NCI-H69 (cell line): ENCODE measurements around the gene GAREM1.

Experiments used
- DNase-seq: peaks from one replicate; lab custom pipeline; 2025; lab: John Stamatoyannopoulos, UW

The GAREM1 gene

DNA sequence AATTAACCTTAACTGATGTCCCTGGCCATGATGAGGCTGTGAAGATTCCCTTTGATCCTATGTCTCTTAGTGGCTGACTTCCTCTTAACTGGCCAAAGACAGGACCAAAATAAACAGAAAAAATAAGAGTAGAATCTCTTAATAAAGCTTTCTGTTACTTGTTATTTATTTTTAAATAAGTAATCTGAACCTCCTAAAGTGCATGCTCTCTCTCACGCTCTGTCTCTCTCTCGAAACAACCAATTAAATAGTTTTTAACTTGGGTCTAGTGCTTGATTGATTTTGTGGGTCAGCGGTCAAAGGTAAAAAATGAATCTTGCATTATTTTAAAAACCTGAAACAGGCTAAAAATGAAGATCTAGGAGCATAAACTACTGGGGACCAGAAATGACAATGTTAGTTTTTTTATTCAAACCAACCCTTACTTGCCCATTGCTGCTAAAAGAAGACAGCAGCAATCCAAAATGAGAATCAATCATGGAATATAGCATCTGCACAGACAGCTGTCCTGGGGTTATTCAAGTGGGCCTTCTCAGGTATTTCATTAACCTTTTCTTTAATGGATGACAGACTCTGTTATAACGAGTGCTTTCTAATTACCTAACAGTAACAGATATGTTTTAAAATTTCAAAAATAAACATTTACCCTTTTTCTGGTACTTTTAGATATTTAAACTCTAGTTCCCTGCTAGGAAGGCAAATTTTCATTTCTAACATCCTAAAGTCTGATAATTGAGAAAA lies 11.2 kb downstream of the GAREM1 start:
- DNase-seq, result peak; percentile 83

DNA sequence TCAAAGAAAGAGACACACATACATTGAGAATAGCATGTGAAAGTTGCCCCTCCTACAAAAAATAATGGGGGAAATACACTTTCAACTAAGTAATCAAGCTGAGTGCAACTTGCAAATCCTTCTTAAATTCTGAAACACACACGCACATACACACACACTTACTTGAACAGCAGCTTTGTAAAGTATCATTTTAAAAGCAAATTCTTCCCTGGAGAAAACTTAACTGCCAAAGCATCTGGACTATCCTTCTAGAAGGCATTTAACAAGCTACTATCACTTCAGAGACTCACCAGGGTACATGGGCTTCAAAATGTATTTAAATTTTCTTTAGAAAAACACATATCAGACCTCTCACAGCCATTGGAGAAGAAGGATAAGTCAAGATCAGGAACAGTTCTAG lies 15.3 kb downstream of the GAREM1 start:
- DNase-seq, result peak; percentile 51

DNA sequence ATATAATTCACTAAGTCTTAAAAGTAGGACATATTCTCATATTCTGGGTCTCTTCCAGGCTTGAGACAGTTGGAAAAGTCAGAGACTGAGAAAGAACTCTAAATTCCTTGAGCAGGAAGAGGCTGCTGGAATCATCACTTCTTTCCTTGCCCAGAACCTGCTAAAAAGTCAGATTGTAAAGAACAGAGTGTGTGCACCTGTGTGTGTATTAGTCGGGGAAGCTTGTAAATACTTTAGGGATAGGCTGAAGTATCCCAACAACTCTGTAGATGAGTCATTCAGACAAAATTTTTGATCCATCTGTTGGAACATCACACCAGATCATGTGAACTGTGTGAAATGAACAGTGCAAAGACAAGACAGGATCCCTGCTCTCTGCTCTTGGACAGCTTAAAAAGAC lies 16.1 kb downstream of the GAREM1 start:
- peak; percentile 43 for DNase-seq

GRCh38 chr18:32450874-32451273 lies 19.8 kb downstream of the GAREM1 start:
- DNase-seq, result peak; percentile 60

DNA sequence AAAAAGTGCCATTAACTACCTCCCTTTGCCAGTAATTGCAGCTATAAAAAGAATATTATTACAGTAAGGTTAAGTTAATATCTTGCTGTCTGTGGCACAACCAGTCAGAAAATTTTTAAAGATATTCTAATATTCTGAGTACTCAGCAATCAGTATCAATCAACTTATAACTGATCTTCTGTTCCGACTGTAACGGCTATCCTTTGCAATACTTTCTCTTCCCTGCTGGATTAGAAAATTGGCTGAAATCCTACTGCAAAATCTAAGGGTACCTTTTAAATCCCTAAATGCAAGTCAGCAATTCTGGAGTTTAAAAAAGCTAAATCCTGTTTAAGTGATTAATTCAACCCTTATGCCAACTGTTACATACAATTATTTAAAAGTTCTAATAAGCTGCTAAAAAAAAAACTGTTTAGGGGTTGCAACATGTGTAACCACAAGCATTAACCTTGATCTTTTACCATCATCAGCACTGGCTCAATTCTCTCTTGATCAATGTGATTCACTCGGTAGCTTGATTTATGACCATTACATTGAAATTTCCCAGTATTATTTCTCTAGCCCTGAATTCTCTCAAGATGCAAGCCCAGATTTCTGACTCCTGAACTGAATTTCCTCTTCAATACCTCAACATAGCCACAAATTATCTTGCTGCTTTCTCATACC lies 20.5 kb downstream of the GAREM1 start:
- DNase-seq, result peak; percentile 58

DNA sequence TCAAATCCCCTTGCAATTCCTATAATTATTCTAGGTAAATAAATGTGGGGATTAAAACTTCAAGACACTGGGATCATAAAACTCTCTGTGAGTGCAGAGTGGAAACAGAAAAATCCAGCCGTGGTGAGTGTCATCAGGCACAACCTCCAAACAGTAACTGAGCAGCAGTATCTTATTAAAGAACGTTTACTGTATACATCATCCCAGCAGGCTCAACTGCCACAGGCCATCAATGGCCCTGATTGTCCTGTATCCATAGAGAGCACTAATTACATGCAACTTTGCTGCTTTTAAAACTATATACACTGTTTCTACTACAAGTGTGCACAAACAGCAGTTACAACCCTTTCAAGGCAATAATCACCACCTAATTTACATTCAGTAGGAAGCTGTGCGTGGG lies 23.9 kb downstream of the GAREM1 start:
- DNase-seq, result peak; percentile 99

- DNase-seq, result peak; percentile 67
These were observed 24.8 kb downstream of the GAREM1 start for GRCh38 chr18:32445846-32446245.

GRCh38 chr18:32443706-32444215 lies 26.9 kb downstream of the GAREM1 start:
- DNase-seq, result no peak

GRCh38 chr18:32443033-32443705 lies 27.5 kb downstream of the GAREM1 start:
- DNase-seq, result peak; percentile 46

GRCh38 chr18:32442575-32442974 lies 28.1 kb downstream of the GAREM1 start:
- peak; percentile 66 for DNase-seq

GRCh38 chr18:32441533-32441932 lies 29.1 kb downstream of the GAREM1 start:
- DNase-seq, result peak; percentile 78

- peak; percentile 68 for DNase-seq
These were observed 30.2 kb downstream of the GAREM1 start for GRCh38 chr18:32440518-32440917.

- DNase-seq, result peak; percentile 96
These were observed 30.9 kb downstream of the GAREM1 start for GRCh38 chr18:32439802-32440201.

- peak; percentile 94 for DNase-seq
These were observed 31.4 kb downstream of the GAREM1 start for GRCh38 chr18:32439241-32439640.

- peak; percentile 99 for DNase-seq
These were observed 32.5 kb downstream of the GAREM1 start for GRCh38 chr18:32438173-32438572.

- DNase-seq, result peak; percentile 87
These were observed 33.4 kb downstream of the GAREM1 start for GRCh38 chr18:32437100-32437834.

DNA sequence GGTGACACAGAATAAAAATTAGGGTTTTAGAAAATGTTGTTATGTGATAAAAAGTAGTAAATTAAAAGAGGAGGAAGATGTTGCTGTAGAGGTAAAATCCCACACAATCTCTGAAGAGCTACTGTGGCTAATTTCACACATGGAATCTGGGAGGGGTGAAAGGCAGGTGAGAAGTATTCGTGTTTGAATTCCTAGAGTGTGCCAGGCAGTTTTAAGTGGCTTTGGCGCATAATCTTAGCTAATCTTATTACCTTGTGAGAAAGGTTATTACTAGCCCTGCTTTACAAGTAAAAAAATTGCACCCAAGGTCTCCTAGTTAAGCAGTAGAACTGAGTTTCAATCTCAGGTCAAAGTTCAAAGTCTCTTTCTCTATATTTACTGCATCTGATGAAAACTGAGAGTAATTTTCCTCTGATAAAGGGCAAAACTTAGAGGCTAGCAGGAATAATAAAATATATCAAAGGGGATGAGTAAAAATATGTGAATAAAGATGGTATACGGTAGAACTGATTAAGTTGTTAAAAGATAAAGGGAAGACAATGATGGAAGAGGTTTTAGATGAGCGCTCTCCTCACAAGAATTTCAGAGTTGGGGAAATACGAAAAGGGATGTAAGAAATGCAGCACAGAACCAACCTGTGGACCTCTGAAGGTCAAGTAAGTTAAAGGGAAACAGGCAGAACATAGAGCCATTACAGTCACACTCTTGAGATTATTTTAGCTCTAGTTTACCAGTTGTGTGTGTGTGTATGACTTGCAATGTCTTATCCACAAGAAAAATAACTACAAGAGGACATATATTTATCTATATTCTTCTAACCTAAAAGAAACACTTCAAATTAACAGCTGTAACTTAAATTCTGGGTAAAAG lies 34.8 kb downstream of the GAREM1 start:
- DNase-seq, result peak; percentile 60

DNA sequence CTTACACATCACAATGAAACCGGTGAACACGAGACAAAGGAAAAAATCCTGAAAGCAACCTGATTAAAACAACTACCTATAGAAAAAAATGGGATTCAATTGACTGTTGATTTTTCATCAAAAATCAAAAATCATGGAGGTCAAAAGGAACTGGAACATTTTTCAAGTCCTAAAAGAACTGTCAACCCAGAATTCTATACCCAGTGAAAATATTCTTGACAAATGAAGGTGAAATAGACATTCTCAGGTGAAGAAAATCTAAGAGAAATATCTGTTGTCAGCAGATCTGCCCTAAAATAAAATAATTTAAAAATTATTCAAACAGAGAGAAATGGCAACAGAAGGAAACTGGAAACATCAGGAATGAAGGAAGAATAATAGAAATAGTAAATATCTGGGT lies 38.9 kb downstream of the GAREM1 start:
- no peak for DNase-seq

- no peak for DNase-seq
These were observed 41.3 kb downstream of the GAREM1 start for GRCh38 chr18:32429402-32429801.

DNA sequence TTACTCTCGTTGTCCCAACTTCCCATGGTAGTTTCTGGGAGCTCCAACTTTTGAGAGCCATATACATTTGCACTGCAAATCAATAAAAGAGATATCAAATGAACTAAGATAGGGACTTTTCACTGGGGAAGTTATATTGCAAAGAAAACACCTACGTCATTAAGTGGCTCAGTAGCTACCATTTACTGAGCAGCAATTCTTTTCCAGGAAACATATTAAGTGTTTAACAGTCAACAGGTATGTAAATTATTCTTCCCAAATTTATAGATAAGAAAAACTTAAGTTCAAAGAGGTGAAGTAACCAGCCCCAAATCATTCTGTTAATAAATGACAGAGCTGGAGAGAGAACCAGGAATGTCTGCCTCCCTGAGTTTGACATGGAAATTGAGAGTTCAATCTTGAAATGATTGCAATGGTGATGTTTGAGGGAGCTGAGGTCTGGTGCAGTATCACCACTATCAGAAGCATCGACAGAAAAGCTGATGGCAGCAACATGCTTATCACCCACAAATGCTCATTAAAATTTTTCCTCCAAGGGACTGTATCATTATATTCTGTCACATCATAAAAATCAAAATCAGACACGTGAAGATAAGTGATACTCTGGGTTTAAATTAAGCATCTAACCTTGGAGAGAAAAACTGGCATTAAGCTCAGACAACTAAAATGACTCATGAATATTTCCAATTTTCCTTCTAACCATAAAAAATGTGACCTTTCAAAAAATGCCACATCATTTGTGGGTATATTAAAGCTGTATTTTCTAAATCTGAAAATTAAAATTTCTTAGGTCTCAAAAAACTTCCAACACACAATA lies 43.4 kb downstream of the GAREM1 start:
- DNase-seq, result no peak
